ENCODE results near the gene MED16.
"Not testable (repeated sequence)": the region's sequence is repeated elsewhere in the genome, so short reads cannot be mapped to it uniquely, and the experiment has no call there.

MED16 gene

GRCh38 chr19:888581-889385 is 4.2 kb downstream of the MED16 start:
- no peak for DNase-seq

- DNase-seq = no peak
Measured at GRCh38 chr19:887599-887998, 5.4 kb downstream of the MED16 start.

- DNase-seq = no peak
Measured at GRCh38 chr19:887072-887471, 5.9 kb downstream of the MED16 start.

- no peak for DNase-seq
Measured at GRCh38 chr19:885536-886224, 7.3 kb downstream of the MED16 start.

- DNase-seq = no peak
Measured at GRCh38 chr19:884420-885211, 8.4 kb downstream of the MED16 start.

- no peak for DNase-seq
Measured at GRCh38 chr19:883661-884211, 9.3 kb downstream of the MED16 start.

GRCh38 chr19:882871-883497 is 10.0 kb downstream of the MED16 start:
- no peak for DNase-seq

GRCh38 chr19:881385-882071 is 11.5 kb downstream of the MED16 start:
- DNase-seq = no peak

- DNase-seq = no peak
Measured at GRCh38 chr19:879711-880438, 13.1 kb downstream of the MED16 start.

GRCh38 chr19:878751-879561 is 14.0 kb downstream of the MED16 start:
- DNase-seq = not testable (repeated sequence)

- not testable (repeated sequence) for DNase-seq
Measured at GRCh38 chr19:877992-878660, 14.9 kb downstream of the MED16 start.

- no peak for DNase-seq
Measured at GRCh38 chr19:876780-877314, 16.1 kb downstream of the MED16 start.

- no peak for DNase-seq
Measured at GRCh38 chr19:876089-876488, 16.9 kb downstream of the MED16 start.

- DNase-seq = no peak
Measured at GRCh38 chr19:875265-875879, 17.6 kb downstream of the MED16 start.

- no peak for DNase-seq
Measured at GRCh38 chr19:873561-874041, 19.4 kb downstream of the MED16 start.

- no peak for DNase-seq
Measured at GRCh38 chr19:873084-873483, 19.9 kb downstream of the MED16 start.

GRCh38 chr19:872266-872951 is 20.6 kb downstream of the MED16 start:
- no peak for DNase-seq

All from cortex of kidney (tissue), 1 donor.